HG02885 (cell line): ENCODE measurements around the gene POM121.
"Not testable (repeated sequence)": the region's sequence is repeated elsewhere in the genome, so short reads cannot be mapped to it uniquely, and the experiment has no call there.

ENCODE experiments used
- ATAC-seq: cut with Tn5 transposase; IDR thresholded peaks from one replicate; pipeline ENCODE4 v1.9.1; 2021; ENCODE audit warnings: mild to moderate bottlenecking; ENCODE audit not compliant: unreplicated experiment, poor library complexity

The POM121 gene

DNA sequence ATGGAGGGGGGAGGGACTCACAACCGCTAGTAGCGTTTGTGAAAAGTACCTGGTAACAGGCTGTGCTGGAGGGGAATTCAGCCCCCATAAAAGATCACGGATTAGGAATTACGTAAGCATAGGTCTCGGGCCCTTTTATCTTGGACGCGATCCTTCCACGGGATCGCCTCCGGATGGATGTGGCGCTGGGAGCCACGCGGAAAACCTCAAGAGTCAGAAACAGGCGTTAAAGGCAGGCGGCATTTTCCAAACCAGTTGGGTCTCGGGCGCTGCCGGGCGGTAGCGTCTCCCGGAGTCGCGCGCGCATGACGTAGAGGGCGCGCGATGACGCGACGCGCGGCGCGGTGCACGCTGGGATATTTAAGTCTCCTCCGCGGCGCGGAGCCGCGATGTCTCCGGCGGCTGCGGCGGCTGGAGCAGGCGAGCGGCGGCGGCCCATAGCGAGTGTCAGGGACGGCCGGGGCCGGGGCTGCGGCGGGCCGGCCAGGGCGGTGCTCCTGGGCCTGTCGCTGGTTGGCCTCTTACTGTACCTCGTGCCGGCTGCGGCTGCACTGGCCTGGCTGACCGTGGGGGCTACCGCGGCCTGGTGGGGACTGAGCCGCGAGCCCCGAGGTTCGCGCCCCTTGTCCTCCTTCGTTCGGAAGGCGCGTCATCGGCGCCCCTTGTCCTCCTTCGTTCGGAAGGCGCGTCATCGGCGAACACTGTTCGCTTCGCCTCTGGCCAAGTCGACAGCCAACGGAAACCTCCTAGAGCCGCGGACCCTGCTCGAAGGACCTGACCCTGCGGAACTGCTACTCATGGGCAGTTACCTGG is at the start of gene POM121:
Gene POM121 (plus strand): TSS at position 363 of the 813 bp plus-strand sequence. CDS start 27 bp downstream, at position 390.
- ATAC-seq: peak; percentile 85

DNA sequence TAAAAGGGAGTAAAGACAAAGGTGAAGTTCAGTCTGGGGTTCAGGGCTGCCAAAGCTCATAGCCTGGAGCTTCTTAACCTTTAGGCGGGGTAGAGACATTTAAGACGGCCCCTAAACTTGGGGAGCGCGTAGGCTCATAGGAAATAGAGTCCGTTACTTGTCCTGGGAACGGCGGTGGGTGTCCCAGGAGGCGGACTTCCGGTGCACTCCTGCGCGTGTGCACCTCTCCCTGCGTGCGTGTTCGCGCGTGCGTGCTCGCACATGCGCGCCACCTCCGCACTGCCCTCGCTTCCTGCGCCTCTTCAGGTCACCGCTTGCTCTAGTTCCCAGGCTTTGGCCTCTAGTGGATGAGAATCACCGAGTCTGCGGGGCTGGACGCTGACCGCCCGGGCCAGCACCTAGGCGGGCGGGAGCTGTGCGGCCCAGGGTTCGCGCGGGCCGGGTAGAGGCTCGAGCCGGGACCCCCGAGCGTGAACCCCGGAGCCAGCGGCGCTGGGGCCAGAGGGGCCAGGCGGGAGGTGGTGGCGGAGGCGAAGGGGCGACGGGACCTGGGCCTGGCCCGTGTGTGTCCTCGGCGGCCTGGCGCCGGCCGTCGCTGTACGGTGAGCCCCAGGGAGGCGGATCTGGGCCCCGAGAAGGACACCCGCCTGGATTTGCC is 45.7 kb upstream of the POM121 start:
- peak; percentile 100 for ATAC-seq

DNA sequence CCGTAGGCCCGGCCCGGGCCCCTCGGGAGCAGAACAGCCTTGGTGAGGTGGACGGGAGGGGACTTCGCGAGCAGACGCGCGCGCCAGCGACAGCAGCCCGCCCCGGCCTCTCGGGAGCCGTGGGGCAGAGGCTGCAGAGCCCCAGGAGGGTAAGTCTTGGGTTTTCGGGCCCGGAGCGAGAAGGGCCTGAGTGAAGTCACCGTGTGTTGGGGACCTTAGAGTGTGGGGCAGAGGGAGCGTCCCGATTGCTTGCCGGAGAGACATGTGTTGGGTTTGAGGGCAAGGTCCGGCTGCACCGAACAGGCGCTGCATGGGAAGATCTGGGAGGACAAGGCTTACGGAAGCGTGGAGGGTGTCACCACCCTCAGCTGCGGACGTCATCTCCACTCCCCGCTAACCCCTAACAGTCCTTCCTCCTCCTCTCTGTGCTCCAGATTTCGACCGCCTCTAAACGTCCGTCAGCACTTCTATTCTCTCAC is 45.1 kb upstream of the POM121 start:
- peak; percentile 13 for ATAC-seq

DNA sequence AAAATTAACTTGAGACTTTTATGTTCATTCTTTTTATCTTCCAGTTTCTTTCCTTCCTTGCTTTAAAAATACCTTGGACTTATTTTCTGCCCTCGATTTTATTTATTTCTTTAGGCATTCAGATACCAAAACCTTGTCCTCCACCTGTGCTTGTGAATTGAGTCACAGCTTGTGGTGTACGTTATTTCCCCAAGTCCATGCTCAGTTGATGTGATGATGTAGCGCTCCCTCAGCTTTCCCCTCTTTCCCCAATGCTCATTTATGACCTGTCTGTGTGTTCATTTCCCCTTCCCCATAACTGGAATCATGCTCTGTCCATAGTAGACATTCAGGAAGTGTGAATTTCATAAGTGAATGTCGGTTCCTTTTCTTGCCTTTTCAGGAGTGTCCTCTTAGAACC is 33.1 kb upstream of the POM121 start:
- not testable (repeated sequence) for ATAC-seq

DNA sequence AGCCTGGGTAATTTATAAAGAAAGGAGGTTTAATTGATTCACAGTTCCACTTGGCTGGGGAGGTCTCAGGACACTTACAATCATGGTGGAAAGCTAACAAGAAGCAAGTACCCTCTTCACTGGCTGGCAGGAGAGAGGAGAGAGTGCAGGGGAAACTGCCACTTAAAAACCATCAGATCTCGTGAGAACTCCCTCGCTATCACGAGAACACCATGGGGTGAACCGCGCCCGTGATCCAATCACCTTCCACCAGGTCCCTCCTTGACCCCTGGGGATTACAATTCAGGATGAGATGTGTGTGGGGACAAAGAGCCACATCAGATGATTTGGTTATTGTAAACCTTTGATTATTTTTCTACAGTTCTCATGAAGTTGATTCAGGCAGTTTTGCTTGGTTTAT is 20.2 kb upstream of the POM121 start:
- ATAC-seq: not testable (repeated sequence)

DNA sequence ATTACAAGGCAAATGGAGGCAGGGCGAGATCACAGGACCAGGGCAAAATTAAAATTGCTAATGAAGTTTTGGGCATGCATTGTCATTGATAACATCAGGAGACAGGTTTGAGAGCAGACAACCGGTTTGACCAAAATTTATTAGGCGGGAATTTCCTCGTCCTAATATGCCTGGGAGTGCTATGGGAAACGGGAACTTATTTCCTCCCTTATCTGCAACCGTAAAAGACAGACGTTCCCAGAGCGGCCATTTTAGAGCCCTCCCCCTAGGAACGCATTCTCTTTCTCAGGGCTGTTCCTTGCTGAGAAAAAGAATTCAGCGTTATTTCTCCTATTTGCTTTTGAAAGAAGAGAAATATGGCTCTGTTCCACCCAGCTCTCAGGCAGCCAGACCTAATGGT is 16.5 kb upstream of the POM121 start:
- not testable (repeated sequence) for ATAC-seq

DNA sequence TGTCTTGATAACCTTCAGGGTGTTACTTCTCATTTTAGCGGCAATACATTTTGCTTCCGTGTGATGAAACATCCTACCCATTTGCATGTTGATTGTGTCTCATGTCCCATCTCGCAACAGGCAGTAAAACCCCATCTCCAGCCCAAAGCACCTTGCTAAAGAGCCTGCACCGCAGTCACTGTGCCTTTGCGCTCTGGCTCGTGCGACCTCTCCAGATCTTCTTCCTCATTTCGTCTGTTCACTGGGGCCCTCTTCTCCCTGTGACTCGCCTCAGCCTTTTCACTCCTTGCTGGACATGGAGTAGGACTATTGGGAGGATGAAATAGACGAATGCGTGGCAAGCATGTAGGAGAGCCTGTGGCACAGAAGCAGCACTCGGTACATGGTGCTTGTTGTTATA is 13.5 kb upstream of the POM121 start:
- not testable (repeated sequence) for ATAC-seq

DNA sequence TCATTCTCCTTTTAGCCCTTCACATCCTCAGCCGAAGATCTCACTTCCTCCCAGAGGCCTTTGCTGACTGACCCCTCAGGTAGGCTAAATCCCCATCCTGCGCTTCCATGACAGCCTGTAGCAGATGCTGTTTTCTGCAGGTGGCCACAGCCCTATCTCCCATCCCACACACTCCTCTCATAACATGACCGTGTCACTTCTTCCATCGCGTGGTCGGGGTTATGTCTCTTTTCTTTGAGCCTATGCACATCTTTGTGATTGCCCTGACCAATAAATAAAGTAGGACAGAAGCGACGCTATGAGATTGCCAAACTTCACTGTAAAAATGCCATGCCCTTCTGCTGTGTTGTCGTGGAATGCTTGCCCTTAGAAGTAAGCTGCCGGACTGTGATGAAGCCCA is 11.1 kb upstream of the POM121 start:
- not testable (repeated sequence) for ATAC-seq

DNA sequence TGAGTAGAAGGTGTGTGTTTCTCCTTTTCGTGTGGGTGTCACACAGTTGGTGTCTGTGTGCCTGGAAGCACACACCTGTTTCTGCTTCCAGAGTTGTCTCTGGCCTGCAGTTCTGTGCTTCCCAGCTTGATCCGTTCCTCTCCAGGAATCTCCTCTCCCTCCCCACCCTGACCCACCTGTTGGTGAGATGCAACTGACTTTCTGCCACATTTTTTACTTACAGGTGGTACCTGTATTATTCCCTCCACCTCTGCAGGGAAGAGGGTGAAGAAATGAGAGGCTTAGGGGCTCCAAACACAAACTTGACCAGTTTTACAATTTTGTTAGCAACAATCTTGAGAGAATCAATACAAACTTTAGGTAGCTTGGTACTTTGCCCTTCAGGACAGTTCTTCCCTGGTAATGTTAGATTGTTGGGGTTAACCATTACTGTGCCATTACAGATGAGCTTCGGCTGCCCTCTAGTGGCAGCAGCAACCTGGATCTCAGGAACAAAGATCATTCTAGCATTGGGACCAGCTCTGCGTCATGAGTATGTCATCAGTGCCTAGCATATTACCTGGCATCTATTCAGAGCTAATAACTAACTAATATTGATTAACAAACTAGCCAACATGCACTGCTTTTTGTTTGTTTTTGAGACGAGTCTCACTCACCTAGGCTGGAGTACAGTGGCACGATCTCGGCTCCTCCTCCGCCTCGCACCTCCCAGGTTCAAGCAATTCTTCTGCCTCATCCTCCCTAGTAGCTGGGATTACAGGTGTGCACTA is 10.0 kb upstream of the POM121 start:
- peak; percentile 71 for ATAC-seq

DNA sequence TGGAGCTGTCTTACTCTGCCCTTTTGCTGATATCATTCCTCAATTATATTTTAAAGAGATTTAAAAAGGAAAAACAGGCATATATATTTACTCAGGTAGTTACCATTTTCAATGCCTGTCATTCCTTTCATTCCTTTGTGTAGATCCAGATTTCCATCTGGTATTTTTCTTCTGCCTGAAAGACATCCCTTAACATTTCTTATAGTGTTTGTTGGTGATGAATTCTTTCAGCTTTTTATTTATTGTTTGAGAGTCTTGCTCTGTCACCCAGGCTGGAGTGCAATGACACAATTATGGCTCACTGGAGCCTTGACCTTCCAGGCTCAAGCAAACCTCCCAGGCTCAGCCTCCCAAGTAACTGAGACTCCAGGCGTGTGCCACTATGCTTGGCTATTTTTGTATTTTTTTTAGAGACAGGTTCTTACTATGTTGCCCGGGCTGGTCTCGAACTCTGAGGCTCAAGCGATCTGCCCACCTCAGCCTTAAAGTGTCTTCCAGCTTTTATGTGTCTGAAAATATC is 5.6 kb upstream of the POM121 start:
- ATAC-seq: no peak

DNA sequence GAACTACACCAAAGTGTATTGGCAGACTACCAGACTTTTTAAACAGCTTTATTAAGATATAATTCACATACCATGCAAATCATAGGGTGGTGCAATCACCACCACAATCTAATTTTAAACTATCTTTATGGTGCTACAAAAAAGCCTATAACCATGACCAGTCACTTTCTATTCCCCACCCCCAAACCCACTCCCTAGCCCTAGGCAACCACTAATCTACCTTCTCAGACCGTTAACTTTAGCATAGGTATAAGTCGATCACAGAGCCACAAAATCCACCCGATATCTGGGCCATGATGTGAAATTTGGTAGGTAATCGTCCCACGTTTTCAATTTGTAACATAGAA is 536 bp upstream of the POM121 start:
- peak; percentile 20 for ATAC-seq

DNA sequence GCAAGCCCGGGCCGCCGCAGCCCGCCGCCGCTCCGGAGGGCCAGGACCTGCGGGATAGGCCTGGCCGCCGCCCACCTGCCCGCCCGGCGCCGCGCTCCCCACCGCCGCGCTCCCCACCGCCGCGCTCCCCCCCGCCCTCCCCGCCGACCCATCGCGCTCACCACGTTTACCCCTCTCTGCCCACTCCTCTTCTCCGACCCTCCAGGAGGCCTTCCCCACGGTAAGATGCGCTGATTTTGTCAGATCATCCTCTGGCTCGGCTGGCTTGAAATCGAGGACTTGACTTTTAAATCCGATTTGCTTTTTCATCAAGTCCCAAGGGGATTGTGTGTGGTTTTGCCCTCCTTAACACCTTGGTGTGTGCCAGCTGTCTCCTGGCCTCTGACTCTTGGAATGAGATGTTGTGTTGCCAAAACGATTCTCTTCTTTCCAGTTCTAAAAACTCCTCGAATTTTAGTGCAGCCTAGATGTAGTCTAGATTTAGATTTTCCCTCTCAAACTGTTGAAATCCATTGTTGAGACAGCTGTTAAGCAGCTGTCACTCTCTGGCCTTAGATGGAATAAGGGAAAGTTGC is 738 bp downstream of the POM121 start:
- no peak for ATAC-seq

DNA sequence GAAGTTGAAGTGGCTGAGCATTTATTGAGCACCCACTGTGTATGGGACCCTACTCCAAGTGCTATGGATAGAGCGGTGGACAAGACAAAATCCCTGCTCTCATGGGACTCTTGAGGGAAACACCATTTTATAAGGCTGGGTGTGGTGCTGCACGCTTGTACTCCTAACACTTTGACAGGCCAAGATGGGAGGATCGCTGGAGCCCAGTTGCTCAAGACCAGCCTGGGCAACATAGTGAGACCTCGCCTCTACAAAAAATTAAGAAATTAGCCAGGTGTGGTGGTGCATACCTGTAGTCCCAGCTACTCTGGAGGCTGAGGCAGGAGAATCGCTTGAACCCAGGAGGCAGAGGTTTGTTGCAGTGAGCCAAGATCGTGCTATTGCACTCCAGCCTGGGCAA is 2.9 kb downstream of the POM121 start:
- ATAC-seq: not testable (repeated sequence)

DNA sequence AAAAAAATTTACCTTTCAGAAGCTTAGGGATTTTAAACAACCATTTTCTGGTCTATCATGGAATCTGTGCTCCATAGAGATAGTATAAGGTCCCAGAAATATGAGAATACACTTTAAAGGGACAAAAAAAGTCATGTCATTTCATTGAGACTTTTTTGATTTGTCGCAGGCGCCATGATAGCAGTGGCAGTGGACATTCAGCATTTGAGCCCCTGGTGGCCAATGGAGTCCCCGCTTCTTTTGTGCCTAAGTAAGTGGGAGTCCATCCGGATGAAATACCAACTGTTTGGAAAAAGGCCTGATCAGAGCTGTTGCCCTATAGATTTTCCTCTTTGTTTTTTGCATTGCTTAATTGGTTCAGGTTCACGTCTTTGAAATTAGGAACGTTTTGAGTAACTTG is 3.3 kb downstream of the POM121 start:
- ATAC-seq: not testable (repeated sequence)

DNA sequence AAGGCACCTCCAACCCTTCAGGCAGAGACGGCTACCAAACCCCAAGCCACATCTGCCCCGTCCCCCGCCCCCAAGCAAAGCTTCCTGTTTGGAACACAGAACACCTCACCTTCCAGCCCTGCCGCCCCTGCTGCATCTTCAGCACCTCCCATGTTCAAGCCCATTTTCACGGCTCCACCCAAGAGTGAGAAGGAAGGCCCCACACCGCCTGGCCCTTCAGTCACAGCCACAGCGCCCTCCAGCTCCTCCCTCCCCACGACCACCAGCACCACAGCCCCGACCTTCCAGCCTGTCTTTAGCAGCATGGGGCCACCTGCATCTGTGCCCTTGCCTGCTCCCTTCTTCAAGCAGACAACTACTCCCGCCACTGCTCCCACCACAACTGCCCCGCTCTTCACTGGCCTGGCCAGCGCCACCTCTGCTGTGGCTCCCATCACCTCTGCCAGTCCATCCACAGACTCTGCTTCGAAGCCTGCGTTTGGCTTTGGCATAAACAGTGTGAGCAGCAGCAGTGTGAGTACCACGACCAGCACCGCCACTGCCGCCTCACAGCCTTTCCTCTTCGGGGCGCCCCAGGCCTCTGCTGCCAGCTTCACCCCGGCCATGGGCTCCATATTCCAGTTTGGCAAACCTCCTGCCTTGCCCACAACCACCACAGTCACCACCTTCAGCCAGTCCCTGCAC is 17.3 kb downstream of the POM121 start:
- ATAC-seq: not testable (repeated sequence)

DNA sequence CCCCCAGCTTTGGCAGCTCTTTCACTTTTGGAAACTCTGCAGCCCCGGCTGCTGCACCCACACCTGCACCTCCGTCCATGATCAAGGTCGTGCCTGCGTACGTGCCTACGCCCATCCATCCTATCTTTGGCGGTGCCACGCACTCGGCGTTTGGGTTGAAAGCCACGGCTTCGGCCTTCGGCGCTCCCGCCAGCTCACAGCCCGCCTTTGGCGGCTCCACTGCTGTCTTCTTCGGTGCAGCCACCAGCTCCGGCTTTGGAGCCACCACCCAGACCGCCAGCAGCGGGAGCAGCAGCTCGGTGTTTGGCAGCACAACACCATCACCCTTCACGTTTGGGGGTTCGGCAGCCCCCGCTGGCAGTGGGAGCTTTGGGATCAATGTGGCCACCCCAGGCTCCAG is 18.1 kb downstream of the POM121 start:
- ATAC-seq: not testable (repeated sequence)

DNA sequence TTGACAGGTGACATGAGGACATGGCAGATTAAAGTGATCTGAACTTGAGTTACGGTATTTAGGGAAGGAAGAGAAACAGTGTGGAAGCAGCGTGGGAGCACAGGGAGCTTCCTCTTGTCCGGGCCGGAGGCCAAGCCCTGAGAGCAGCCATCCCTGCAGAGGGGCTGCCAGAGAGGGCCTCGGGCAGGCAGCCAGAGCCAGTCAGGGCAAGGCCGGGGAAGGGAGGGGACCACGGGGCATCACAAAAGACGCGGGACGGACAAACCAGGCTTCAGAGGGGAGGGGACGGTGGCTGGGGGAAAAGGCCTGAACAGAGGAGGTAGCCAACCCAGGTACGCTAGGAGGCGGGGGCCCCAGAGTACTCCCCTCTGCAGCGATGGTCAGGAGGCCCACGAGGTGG is 20.0 kb downstream of the POM121 start:
- not testable (repeated sequence) for ATAC-seq

DNA sequence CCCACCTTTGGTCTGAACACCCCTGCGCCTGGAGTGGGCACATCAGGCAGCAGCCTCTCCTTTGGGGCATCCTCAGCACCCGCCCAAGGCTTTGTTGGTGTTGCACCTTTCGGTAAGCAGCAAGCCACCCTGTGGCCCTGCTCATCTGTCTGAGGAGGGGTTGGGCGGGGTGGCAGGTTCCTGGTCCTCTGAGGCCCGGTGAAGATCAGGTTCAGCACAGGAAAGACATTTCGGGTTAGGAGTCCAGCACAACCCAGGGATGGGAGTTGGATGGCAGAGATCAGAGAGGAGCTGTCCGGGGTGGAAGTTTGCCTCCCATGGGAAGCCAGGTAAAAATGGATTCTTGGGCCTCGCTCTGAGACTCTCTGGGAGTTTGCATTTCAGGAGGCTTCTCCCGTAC is 20.7 kb downstream of the POM121 start:
- ATAC-seq: not testable (repeated sequence)

DNA sequence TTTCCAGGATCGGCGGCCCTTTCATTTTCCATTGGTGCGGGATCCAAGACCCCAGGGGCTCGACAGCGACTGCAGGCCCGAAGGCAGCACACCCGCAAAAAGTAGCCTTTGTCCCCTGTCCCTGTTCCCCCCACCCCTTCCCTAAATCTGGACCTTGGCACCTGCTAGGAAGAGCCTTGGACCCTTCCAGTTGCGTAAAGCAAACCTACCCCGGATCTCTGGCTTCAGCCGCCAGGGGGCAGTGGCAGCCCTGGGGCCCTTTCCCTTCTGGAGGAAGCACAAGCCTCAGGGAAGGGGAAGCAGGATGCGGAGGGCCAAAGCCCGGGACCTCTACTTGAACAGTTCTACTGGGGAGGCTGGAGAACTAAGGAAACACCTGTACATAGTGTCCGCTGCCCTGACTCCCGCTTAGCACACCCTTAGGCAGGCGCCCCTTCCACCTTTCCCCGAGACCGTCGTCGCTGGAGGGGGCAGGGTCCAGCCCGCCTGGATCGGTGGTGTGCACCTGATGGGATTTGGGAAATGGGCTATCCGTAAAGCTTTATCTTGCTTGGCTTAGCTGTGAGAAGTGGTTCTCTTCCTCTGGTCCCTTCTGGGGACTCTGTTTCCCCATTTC is 21.3 kb downstream of the POM121 start:
- not testable (repeated sequence) for ATAC-seq
